ENCODE results near the gene TRAIP. TPM values are rescaled to one million over a fixed set of nuclear protein-coding genes. Genes with fewer than 3 reads are reported as not detected.

Gene TRAIP
- total RNA-seq, 1 donor from 2014 or later, result 3.2 TPM

GRCh38 chr3:49793486-49794085, 62.8 kb downstream of the TRAIP start:
- Histone ChIP-seq H3K9ac (ENCODE audit: low read length) (no peak overlapping the region), H2AFZ (ENCODE audit: low read depth, low read length) (no peak overlapping the region), H3K27me3 (ENCODE audit: insufficient read depth, low read length) (no peaks in the 10 kb centered on the region), H3K4me1 (ENCODE audit: insufficient read depth, low read length) (peaks cover 5% of the 10 kb centered on the region), H3K4me2 (ENCODE audit: low read length) (no peak overlapping the region), H3K27ac (ENCODE audit: low read depth, low read length) (no peak overlapping the region), H3K9me3 (ENCODE audit: insufficient read depth, low read depth, low read length) (no peaks in the 10 kb centered on the region), H3K79me2 (ENCODE audit: insufficient read depth, low read length) (no peaks in the 10 kb centered on the region), H3K4me3 (ENCODE audit: insufficient read depth, low read depth, low read length) (no peak overlapping the region), H4K20me1 (ENCODE audit: insufficient read depth, low read length) (no peaks in the 10 kb centered on the region), H3K36me3 (ENCODE audit: insufficient read depth, low read length) (no peaks in the 10 kb centered on the region)
- TF ChIP-seq CTCF (IDR thresholded peaks at IDR 0.05; ENCODE audit: insufficient read depth, low read depth, low read length) (no peak), EZH2 (IDR thresholded peaks at IDR 0.05; ENCODE audit: insufficient read depth, low read length) (no peak)
- Mint-ChIP-seq H3K4me1 (ENCODE audit: low read depth, unreplicated experiment) (peaks cover 8% of the 10 kb centered on the region), H3K36me3 (ENCODE audit: low read depth, unreplicated experiment) (peaks cover 2% of the 10 kb centered on the region), H3K27ac (ENCODE audit: unreplicated experiment) (no peak overlapping the region), H3K9me3 (ENCODE audit: unreplicated experiment) (peaks cover 2% of the 10 kb centered on the region), H3K27me3 (ENCODE audit: low read depth, unreplicated experiment) (peaks cover 10% of the 10 kb centered on the region), H3K4me3 (ENCODE audit: unreplicated experiment) (no peak overlapping the region)
- DNase-seq (ENCODE audit: low read depth) (no peak), FAIRE-seq (no peak)

- H4K20me1 ChIP-seq (ENCODE audit: insufficient read depth, low read length), result no peaks in the 10 kb centered on the region
- H3K4me1 ChIP-seq (ENCODE audit: insufficient read depth, low read length), result peaks cover 5% of the 10 kb centered on the region
- FAIRE-seq (no peak), DNase-seq (ENCODE audit: low read depth) (no peak)
- no peak overlapping the region for H3K27ac ChIP-seq (ENCODE audit: low read depth, low read length)
- H3K79me2 ChIP-seq (ENCODE audit: insufficient read depth, low read length), result no peaks in the 10 kb centered on the region
- peaks cover 2% of the 10 kb centered on the region for H3K9me3 Mint-ChIP-seq (ENCODE audit: unreplicated experiment)
- no peak for TF ChIP-seq CTCF (IDR thresholded peaks at IDR 0.05; ENCODE audit: insufficient read depth, low read depth, low read length)
- TF ChIP-seq EZH2 (IDR thresholded peaks at IDR 0.05; ENCODE audit: insufficient read depth, low read length), result no peak
- H2AFZ ChIP-seq (ENCODE audit: low read depth, low read length), result no peak overlapping the region
- no peaks in the 10 kb centered on the region for H3K27me3 ChIP-seq (ENCODE audit: insufficient read depth, low read length)
- H3K36me3 Mint-ChIP-seq (ENCODE audit: low read depth, unreplicated experiment), result peaks cover 2% of the 10 kb centered on the region
- H3K36me3 ChIP-seq (ENCODE audit: insufficient read depth, low read length), result no peaks in the 10 kb centered on the region
- no peak overlapping the region for H3K9ac ChIP-seq (ENCODE audit: low read length)
- peaks cover 8% of the 10 kb centered on the region for H3K4me1 Mint-ChIP-seq (ENCODE audit: low read depth, unreplicated experiment)
- H3K27ac Mint-ChIP-seq (ENCODE audit: unreplicated experiment), result no peak overlapping the region
- H3K9me3 ChIP-seq (ENCODE audit: insufficient read depth, low read depth, low read length), result no peaks in the 10 kb centered on the region
- peaks cover 10% of the 10 kb centered on the region for H3K27me3 Mint-ChIP-seq (ENCODE audit: low read depth, unreplicated experiment)
- H3K4me2 ChIP-seq (ENCODE audit: low read length), result no peak overlapping the region
- H3K4me3 Mint-ChIP-seq (ENCODE audit: unreplicated experiment), result no peak overlapping the region
- H3K4me3 ChIP-seq (ENCODE audit: insufficient read depth, low read depth, low read length), result no peak overlapping the region
Observed at GRCh38 chr3:49792371-49793150, 63.8 kb downstream of the TRAIP start.

- peaks cover 3% of the 10 kb centered on the region for H3K36me3 Mint-ChIP-seq (ENCODE audit: low read depth, unreplicated experiment)
- no peaks in the 10 kb centered on the region for H3K9me3 ChIP-seq (ENCODE audit: insufficient read depth, low read depth, low read length)
- no peak overlapping the region for H2AFZ ChIP-seq (ENCODE audit: low read depth, low read length)
- H3K9me3 Mint-ChIP-seq (ENCODE audit: unreplicated experiment), result peaks cover 2% of the 10 kb centered on the region
- no peaks in the 10 kb centered on the region for H3K79me2 ChIP-seq (ENCODE audit: insufficient read depth, low read length)
- peaks cover 8% of the 10 kb centered on the region for H3K4me1 Mint-ChIP-seq (ENCODE audit: low read depth, unreplicated experiment)
- no peak overlapping the region for H3K4me3 Mint-ChIP-seq (ENCODE audit: unreplicated experiment)
- FAIRE-seq, result no peak
- H3K27me3 Mint-ChIP-seq (ENCODE audit: low read depth, unreplicated experiment), result peaks cover 6% of the 10 kb centered on the region
- no peak overlapping the region for H3K9ac ChIP-seq (ENCODE audit: low read length)
- H3K36me3 ChIP-seq (ENCODE audit: insufficient read depth, low read length), result no peaks in the 10 kb centered on the region
- TF ChIP-seq CTCF (IDR thresholded peaks at IDR 0.05; ENCODE audit: insufficient read depth, low read depth, low read length) (no peak), EZH2 (IDR thresholded peaks at IDR 0.05; ENCODE audit: insufficient read depth, low read length) (no peak)
- no peak overlapping the region for H3K27ac Mint-ChIP-seq (ENCODE audit: unreplicated experiment)
- no peak overlapping the region for H3K4me3 ChIP-seq (ENCODE audit: insufficient read depth, low read depth, low read length)
- H4K20me1 ChIP-seq (ENCODE audit: insufficient read depth, low read length), result no peaks in the 10 kb centered on the region
- H3K4me2 ChIP-seq (ENCODE audit: low read length), result no peak overlapping the region
- peaks cover 10% of the 10 kb centered on the region for H3K4me1 ChIP-seq (ENCODE audit: insufficient read depth, low read length)
- no peak for DNase-seq (ENCODE audit: low read depth)
- H3K27me3 ChIP-seq (ENCODE audit: insufficient read depth, low read length), result no peaks in the 10 kb centered on the region
- H3K27ac ChIP-seq (ENCODE audit: low read depth, low read length), result no peak overlapping the region
Observed at GRCh38 chr3:49791571-49791970, 64.8 kb downstream of the TRAIP start.

Measured in astrocyte (in vitro differentiated cells and primary cell).